ENCODE measurements around the gene GRID1.

Gene GRID1

GRCh38 chr10:85642082-85642420 is 724.5 kb downstream of the GRID1 start:
- TF ChIP-seq, protein P1, sequence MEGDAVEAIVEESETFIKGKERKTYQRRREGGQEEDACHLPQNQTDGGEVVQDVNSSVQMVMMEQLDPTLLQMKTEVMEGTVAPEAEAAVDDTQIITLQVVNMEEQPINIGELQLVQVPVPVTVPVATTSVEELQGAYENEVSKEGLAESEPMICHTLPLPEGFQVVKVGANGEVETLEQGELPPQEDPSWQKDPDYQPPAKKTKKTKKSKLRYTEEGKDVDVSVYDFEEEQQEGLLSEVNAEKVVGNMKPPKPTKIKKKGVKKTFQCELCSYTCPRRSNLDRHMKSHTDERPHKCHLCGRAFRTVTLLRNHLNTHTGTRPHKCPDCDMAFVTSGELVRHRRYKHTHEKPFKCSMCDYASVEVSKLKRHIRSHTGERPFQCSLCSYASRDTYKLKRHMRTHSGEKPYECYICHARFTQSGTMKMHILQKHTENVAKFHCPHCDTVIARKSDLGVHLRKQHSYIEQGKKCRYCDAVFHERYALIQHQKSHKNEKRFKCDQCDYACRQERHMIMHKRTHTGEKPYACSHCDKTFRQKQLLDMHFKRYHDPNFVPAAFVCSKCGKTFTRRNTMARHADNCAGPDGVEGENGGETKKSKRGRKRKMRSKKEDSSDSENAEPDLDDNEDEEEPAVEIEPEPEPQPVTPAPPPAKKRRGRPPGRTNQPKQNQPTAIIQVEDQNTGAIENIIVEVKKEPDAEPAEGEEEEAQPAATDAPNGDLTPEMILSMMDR (IDR thresholded peaks at IDR 0.05; ENCODE audit: extremely low read depth, insufficient read depth, missing control alignments), result no peak
- no peak for DNase-seq (ENCODE audit: low spot score)
- in situ Hi-C loops (cut with MboI; ENCODE audit: low pct_unique_long_range_greater_than_20kb, low sequenced_read_pairs, unreplicated experiment), result no loop called here

DNA sequence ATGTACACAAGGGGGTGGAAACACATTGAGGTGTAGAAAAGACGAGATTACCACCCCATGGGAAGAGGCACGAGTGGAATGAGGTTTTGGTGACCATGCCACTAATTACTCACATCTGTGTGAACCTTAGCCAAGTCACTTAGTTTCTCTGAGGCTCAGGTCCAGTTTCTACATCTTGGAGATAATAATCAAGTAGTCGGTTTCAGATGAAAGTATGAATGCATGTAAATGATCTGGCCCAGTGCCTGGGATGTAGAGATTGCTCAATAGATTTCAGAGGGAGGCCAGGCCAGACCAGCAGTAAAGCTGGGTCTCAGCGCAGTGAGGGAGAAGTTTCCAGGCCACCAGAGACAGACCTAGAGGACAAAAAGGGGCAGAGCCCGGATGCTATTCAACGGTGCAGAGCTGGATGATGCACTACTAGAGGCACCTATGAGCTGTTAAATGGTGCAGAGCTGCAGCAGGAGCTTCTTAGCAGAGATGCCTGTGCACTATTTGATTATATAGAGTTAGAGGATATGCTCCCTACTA is 725.1 kb downstream of the GRID1 start:
- no peak for DNase-seq (ENCODE audit: low spot score)
- TF ChIP-seq, protein P1 (IDR thresholded peaks at IDR 0.05; ENCODE audit: extremely low read depth, insufficient read depth, missing control alignments), result no peak
- in situ Hi-C loops (cut with MboI; ENCODE audit: low pct_unique_long_range_greater_than_20kb, low sequenced_read_pairs, unreplicated experiment), result no loop called here

DNA sequence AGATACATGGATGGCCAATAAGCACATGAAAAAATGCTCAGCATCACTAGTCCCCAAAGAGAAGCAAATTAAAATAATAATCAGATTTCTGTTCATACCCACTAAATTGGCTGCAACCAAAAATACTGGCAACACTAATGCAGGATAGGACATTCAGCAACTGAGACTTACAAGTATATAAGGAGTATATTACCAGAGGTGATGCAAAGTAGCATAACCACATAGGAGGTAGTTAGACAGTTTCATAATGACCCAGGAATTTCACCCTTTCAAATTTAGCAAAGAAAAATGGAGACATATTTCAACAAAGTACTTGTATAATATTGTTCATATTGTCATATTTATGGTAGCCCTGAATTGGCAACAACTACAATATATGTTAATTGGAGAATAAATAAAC is 727.8 kb downstream of the GRID1 start:
- DNase-seq (ENCODE audit: low spot score), result no peak
- TF ChIP-seq, protein P1 (IDR thresholded peaks at IDR 0.05; ENCODE audit: extremely low read depth, insufficient read depth, missing control alignments), result no peak
- in situ Hi-C loops (cut with MboI; ENCODE audit: low pct_unique_long_range_greater_than_20kb, low sequenced_read_pairs, unreplicated experiment), result no loop called here

- DNase-seq (ENCODE audit: low spot score), result no peak
- TF ChIP-seq, protein P1 (IDR thresholded peaks at IDR 0.05; ENCODE audit: extremely low read depth, insufficient read depth, missing control alignments), result no peak
- in situ Hi-C loops (cut with MboI; ENCODE audit: low pct_unique_long_range_greater_than_20kb, low sequenced_read_pairs, unreplicated experiment), result no loop called here
These were observed 730.9 kb downstream of the GRID1 start for GRCh38 chr10:85635650-85636049.

DNA sequence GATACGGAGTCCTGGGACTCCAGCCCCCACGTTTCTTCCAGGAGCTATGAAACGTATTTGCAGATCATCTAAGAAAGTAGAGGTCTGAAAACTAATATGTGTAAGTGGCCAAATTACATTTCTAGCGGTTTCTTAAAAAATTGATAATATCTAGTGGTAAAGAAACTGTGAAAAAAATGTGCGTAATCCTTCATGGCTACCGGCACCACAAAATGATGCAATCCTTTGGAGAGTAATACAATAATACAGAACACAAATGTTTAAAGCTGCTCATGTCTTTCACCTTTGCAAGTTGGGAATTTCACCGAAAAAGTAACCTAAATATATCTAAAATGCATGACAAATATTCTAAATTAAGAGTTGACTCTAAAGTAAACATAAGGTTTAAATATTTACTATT is 742.1 kb downstream of the GRID1 start:
- in situ Hi-C loops (cut with MboI; ENCODE audit: low pct_unique_long_range_greater_than_20kb, low sequenced_read_pairs, unreplicated experiment), result no loop called here
- DNase-seq (ENCODE audit: low spot score), result no peak
- TF ChIP-seq, protein P1 (IDR thresholded peaks at IDR 0.05; ENCODE audit: extremely low read depth, insufficient read depth, missing control alignments), result no peak

GRCh38 chr10:85623758-85624157 is 742.8 kb downstream of the GRID1 start:
- TF ChIP-seq, protein P1 (IDR thresholded peaks at IDR 0.05; ENCODE audit: extremely low read depth, insufficient read depth, missing control alignments), result no peak

GRCh38 chr10:85623342-85623741 is 743.3 kb downstream of the GRID1 start:
- TF ChIP-seq, protein P1 (IDR thresholded peaks at IDR 0.05; ENCODE audit: extremely low read depth, insufficient read depth, missing control alignments), result no peak
- in situ Hi-C loops (cut with MboI; ENCODE audit: low pct_unique_long_range_greater_than_20kb, low sequenced_read_pairs, unreplicated experiment), result no loop called here
- DNase-seq (ENCODE audit: low spot score), result no peak

More at GRCh38 chr10:85623758-85624157, 742.8 kb downstream of the GRID1 start:
- in situ Hi-C loops (cut with MboI; ENCODE audit: low pct_unique_long_range_greater_than_20kb, low sequenced_read_pairs, unreplicated experiment), result no loop called here
- DNase-seq (ENCODE audit: low spot score), result no peak
